ENCODE results near the gene RGPD8. TPM values are rescaled to one million over a fixed set of nuclear protein-coding genes. Genes with fewer than 3 reads are reported as not detected.

RGPD8 gene
- total and polyA plus RNA-seq, 2 of the 13 experiments (the other 11 are each of a cell fraction or from before 2014, with no cell fraction given): 2.3 to 12.8 TPM

DNA sequence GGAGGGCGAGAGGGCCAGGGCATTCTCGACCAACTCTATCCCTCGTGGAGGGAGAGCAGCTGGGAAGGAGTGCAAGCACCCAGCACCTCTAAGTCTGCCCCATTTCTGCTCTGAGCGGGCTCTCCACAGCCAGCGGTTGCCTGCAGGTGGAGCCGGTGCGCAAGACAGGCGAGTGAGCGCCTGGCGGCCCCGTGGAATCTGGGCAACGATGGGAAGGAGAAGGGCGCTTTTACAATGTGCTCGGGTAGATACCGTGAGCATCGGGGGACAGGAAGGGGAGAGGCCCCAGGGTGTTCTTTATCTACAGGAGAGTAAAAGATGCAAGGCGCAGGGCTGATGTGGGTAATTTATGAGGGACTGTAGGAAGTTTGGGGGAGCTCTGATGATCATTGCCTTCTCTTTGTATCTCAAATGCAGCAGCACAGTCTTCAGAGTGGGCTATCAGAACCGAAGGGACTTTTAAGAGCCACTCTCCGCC, 47.6 kb upstream of the RGPD8 start (continued):
- TF ChIP-seq, protein P1, sequence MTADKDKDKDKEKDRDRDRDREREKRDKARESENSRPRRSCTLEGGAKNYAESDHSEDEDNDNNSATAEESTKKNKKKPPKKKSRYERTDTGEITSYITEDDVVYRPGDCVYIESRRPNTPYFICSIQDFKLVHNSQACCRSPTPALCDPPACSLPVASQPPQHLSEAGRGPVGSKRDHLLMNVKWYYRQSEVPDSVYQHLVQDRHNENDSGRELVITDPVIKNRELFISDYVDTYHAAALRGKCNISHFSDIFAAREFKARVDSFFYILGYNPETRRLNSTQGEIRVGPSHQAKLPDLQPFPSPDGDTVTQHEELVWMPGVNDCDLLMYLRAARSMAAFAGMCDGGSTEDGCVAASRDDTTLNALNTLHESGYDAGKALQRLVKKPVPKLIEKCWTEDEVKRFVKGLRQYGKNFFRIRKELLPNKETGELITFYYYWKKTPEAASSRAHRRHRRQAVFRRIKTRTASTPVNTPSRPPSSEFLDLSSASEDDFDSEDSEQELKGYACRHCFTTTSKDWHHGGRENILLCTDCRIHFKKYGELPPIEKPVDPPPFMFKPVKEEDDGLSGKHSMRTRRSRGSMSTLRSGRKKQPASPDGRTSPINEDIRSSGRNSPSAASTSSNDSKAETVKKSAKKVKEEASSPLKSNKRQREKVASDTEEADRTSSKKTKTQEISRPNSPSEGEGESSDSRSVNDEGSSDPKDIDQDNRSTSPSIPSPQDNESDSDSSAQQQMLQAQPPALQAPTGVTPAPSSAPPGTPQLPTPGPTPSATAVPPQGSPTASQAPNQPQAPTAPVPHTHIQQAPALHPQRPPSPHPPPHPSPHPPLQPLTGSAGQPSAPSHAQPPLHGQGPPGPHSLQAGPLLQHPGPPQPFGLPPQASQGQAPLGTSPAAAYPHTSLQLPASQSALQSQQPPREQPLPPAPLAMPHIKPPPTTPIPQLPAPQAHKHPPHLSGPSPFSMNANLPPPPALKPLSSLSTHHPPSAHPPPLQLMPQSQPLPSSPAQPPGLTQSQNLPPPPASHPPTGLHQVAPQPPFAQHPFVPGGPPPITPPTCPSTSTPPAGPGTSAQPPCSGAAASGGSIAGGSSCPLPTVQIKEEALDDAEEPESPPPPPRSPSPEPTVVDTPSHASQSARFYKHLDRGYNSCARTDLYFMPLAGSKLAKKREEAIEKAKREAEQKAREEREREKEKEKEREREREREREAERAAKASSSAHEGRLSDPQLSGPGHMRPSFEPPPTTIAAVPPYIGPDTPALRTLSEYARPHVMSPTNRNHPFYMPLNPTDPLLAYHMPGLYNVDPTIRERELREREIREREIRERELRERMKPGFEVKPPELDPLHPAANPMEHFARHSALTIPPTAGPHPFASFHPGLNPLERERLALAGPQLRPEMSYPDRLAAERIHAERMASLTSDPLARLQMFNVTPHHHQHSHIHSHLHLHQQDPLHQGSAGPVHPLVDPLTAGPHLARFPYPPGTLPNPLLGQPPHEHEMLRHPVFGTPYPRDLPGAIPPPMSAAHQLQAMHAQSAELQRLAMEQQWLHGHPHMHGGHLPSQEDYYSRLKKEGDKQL (CRISPR knock-in tag; IDR thresholded peaks at IDR 0.05; ENCODE audit: low read depth): 0 out of 2 replicates have a peak, but pooled peaks have one; percentile 15
- TF ChIP-seq YEATS2 (CRISPR knock-in tag; IDR thresholded peaks at IDR 0.05; ENCODE audit: borderline replicate concordance) (peak; percentile 19; the same call in 1 of the 2 replicates), KLF16 (CRISPR knock-in tag; IDR thresholded peaks at IDR 0.05) (peak in 1 of 2 experiments; percentile 23; a peak in 1 of 4 replicates), SP2 (CRISPR knock-in tag; IDR thresholded peaks at IDR 0.05) (no peak), KDM2A (CRISPR knock-in tag; IDR thresholded peaks at IDR 0.05; ENCODE audit: borderline replicate concordance, low read depth) (peak; percentile 96; the same call in 1 of the 2 replicates), KDM3A (CRISPR knock-in tag; IDR thresholded peaks at IDR 0.05; ENCODE audit: low read depth) (peak; percentile 71; the same call in 1 of the 2 replicates), HNF4G (IDR thresholded peaks at IDR 0.05; ENCODE audit: borderline replicate concordance, low read depth, low read length) (no peak), HNF4G (CRISPR knock-in tag; IDR thresholded peaks at IDR 0.05; ENCODE audit: borderline replicate concordance, low read depth) (peak; percentile 61; the same call in 1 of the 2 replicates), ZNF205 (CRISPR knock-in tag; IDR thresholded peaks at IDR 0.05) (0 out of 2 replicates have a peak, but pooled peaks have one; percentile 64), FOSL2 (CRISPR knock-in tag; IDR thresholded peaks at IDR 0.05) (peak; percentile 28; the same call in 1 of the 2 replicates), ZNF878 (CRISPR knock-in tag; IDR thresholded peaks at IDR 0.05) (no peak; the same call in 1 of the 2 replicates), ZNF253 (CRISPR knock-in tag; IDR thresholded peaks at IDR 0.05; ENCODE audit: borderline replicate concordance) (no peak)
- TF ChIP-seq, protein P2, sequence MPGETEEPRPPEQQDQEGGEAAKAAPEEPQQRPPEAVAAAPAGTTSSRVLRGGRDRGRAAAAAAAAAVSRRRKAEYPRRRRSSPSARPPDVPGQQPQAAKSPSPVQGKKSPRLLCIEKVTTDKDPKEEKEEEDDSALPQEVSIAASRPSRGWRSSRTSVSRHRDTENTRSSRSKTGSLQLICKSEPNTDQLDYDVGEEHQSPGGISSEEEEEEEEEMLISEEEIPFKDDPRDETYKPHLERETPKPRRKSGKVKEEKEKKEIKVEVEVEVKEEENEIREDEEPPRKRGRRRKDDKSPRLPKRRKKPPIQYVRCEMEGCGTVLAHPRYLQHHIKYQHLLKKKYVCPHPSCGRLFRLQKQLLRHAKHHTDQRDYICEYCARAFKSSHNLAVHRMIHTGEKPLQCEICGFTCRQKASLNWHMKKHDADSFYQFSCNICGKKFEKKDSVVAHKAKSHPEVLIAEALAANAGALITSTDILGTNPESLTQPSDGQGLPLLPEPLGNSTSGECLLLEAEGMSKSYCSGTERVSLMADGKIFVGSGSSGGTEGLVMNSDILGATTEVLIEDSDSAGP (CRISPR knock-in tag; IDR thresholded peaks at IDR 0.05; ENCODE audit: borderline replicate concordance): peak; percentile 87; the same call in 1 of the 2 replicates
- TF ChIP-seq, protein P3, sequence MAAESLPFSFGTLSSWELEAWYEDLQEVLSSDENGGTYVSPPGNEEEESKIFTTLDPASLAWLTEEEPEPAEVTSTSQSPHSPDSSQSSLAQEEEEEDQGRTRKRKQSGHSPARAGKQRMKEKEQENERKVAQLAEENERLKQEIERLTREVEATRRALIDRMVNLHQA (CRISPR knock-in tag; IDR thresholded peaks at IDR 0.05): no peak
- TF ChIP-seq, protein P4, sequence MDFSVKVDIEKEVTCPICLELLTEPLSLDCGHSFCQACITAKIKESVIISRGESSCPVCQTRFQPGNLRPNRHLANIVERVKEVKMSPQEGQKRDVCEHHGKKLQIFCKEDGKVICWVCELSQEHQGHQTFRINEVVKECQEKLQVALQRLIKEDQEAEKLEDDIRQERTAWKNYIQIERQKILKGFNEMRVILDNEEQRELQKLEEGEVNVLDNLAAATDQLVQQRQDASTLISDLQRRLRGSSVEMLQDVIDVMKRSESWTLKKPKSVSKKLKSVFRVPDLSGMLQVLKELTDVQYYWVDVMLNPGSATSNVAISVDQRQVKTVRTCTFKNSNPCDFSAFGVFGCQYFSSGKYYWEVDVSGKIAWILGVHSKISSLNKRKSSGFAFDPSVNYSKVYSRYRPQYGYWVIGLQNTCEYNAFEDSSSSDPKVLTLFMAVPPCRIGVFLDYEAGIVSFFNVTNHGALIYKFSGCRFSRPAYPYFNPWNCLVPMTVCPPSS (IDR thresholded peaks at IDR 0.05): no peak
- TF ChIP-seq, protein P5, sequence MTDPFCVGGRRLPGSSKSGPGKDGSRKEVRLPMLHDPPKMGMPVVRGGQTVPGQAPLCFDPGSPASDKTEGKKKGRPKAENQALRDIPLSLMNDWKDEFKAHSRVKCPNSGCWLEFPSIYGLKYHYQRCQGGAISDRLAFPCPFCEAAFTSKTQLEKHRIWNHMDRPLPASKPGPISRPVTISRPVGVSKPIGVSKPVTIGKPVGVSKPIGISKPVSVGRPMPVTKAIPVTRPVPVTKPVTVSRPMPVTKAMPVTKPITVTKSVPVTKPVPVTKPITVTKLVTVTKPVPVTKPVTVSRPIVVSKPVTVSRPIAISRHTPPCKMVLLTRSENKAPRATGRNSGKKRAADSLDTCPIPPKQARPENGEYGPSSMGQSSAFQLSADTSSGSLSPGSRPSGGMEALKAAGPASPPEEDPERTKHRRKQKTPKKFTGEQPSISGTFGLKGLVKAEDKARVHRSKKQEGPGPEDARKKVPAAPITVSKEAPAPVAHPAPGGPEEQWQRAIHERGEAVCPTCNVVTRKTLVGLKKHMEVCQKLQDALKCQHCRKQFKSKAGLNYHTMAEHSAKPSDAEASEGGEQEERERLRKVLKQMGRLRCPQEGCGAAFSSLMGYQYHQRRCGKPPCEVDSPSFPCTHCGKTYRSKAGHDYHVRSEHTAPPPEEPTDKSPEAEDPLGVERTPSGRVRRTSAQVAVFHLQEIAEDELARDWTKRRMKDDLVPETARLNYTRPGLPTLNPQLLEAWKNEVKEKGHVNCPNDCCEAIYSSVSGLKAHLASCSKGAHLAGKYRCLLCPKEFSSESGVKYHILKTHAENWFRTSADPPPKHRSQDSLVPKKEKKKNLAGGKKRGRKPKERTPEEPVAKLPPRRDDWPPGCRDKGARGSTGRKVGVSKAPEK (CRISPR knock-in tag; IDR thresholded peaks at IDR 0.05; ENCODE audit: borderline replicate concordance): 0 out of 2 replicates have a peak, but pooled peaks have one; percentile 36

All from HepG2 (cell line).